Measurements from ENCODE around the gene NOA1.

DNA sequence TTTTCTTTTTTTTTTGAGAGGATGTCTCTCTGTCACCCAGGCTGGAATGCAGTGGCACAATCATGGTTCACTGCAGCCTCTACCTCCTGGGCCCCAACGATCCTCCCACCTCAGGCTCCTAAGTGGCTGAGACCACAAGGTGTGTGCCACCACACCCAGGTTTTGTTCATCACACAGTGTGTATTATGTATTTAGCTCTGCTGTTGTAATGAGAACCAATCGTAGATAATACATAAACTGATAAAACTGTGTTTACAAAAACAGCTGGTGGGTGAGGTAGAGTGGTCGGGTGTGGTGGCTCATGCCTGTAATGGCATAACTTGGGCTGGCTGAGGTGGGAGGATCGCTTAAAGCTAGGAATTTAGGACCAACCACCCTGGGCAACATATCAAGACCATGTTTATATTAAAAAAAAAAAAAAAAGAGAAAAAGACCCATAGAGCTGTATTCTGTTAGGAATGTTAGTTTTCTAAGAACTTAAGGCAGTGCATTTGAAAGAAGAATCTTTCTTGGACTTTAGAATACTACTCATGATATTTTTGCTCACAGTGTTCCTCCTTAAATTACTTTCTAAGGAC is 36.2 kb upstream of the NOA1 start:
- TF ChIP-seq, protein P1, sequence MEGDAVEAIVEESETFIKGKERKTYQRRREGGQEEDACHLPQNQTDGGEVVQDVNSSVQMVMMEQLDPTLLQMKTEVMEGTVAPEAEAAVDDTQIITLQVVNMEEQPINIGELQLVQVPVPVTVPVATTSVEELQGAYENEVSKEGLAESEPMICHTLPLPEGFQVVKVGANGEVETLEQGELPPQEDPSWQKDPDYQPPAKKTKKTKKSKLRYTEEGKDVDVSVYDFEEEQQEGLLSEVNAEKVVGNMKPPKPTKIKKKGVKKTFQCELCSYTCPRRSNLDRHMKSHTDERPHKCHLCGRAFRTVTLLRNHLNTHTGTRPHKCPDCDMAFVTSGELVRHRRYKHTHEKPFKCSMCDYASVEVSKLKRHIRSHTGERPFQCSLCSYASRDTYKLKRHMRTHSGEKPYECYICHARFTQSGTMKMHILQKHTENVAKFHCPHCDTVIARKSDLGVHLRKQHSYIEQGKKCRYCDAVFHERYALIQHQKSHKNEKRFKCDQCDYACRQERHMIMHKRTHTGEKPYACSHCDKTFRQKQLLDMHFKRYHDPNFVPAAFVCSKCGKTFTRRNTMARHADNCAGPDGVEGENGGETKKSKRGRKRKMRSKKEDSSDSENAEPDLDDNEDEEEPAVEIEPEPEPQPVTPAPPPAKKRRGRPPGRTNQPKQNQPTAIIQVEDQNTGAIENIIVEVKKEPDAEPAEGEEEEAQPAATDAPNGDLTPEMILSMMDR (IDR thresholded peaks at IDR 0.05; ENCODE audit: borderline replicate concordance, extremely low read depth, low read length, poor library complexity, severe bottlenecking): no peak
- no peak for TF ChIP-seq EZH2 (IDR thresholded peaks at IDR 0.05; ENCODE audit: borderline replicate concordance, low read depth, low read length, severe bottlenecking)

Measured in DND-41 (cell line).